ENCODE results near the gene GALR2.

The GALR2 gene

GRCh38 chr17:76092526-76093413 lies 18.2 kb downstream of the GALR2 start:
- in situ Hi-C loops (cut with MboI; ENCODE audit: low sequenced_read_pairs): no loop called here

GRCh38 chr17:76094046-76094445 lies 19.5 kb downstream of the GALR2 start:
- in situ Hi-C loops (cut with MboI; ENCODE audit: low sequenced_read_pairs): no loop called here

GRCh38 chr17:76095943-76096342 lies 21.4 kb downstream of the GALR2 start:
- in situ Hi-C loops (cut with MboI; ENCODE audit: low sequenced_read_pairs): no loop called here

GRCh38 chr17:76097716-76098295 lies 23.2 kb downstream of the GALR2 start:
- in situ Hi-C loops (cut with MboI; ENCODE audit: low sequenced_read_pairs): no loop called here

- in situ Hi-C loops (cut with MboI; ENCODE audit: low sequenced_read_pairs): loop anchor here (25.0 kb wide), 1 partner anchor 284 kb away; the partner anchor contains the start of gene SPHK1
These were observed 28.3 kb downstream of the GALR2 start for GRCh38 chr17:76102944-76103273.

- in situ Hi-C loops (cut with MboI; ENCODE audit: low sequenced_read_pairs): loop anchor here (25.0 kb wide), 1 partner anchor 284 kb away; the partner anchor contains the start of gene SPHK1
These were observed 28.9 kb downstream of the GALR2 start, which contains the start of gene EXOC7 for GRCh38 chr17:76103274-76104139. Gene EXOC7 (minus strand): TSS chr17:76103787. CDS start chr17:76103692, 95 bp downstream.

- in situ Hi-C loops (cut with MboI; ENCODE audit: low sequenced_read_pairs): loop anchor here (25.0 kb wide), 1 partner anchor 283 kb away; the partner anchor contains the start of gene SPHK1
These were observed 29.7 kb downstream of the GALR2 start for GRCh38 chr17:76104140-76104895.

- in situ Hi-C loops (cut with MboI; ENCODE audit: low sequenced_read_pairs): loop anchor here (25.0 kb wide), 1 partner anchor 282 kb away; the partner anchor contains the start of gene SPHK1
These were observed 30.3 kb downstream of the GALR2 start for GRCh38 chr17:76104896-76105231.

GRCh38 chr17:76106703-76107102 lies 32.1 kb downstream of the GALR2 start:
- in situ Hi-C loops (cut with MboI; ENCODE audit: low sequenced_read_pairs): loop anchor here (25.0 kb wide), 1 partner anchor 281 kb away; the partner anchor contains the start of gene SPHK1

- in situ Hi-C loops (cut with MboI; ENCODE audit: low sequenced_read_pairs): loop anchor here (25.0 kb wide), 1 partner anchor 280 kb away; the partner anchor contains the start of gene SPHK1
These were observed 32.9 kb downstream of the GALR2 start for GRCh38 chr17:76107509-76107908.

GRCh38 chr17:76111956-76112355 lies 37.4 kb downstream of the GALR2 start:
- in situ Hi-C loops (cut with MboI; ENCODE audit: low sequenced_read_pairs): loop anchor here (25.0 kb wide), 1 partner anchor 275 kb away; the partner anchor contains the start of gene SPHK1

GRCh38 chr17:76115138-76115754 lies 40.7 kb downstream of the GALR2 start:
- in situ Hi-C loops (cut with MboI; ENCODE audit: low sequenced_read_pairs): loop anchor here (25.0 kb wide), 1 partner anchor 272 kb away; the partner anchor contains the start of gene SPHK1

- in situ Hi-C loops (cut with MboI; ENCODE audit: low sequenced_read_pairs): loop anchor here (25.0 kb wide), 1 partner anchor 268 kb away; the partner anchor contains the start of gene SPHK1
These were observed 45.1 kb downstream of the GALR2 start for GRCh38 chr17:76119409-76120371.

- in situ Hi-C loops (cut with MboI; ENCODE audit: low sequenced_read_pairs): loop anchor here (25.0 kb wide), 1 partner anchor 267 kb away; the partner anchor contains the start of gene SPHK1
These were observed 46.1 kb downstream of the GALR2 start for GRCh38 chr17:76120658-76121008.

- in situ Hi-C loops (cut with MboI; ENCODE audit: low sequenced_read_pairs): loop anchor here (25.0 kb wide), 1 partner anchor 265 kb away; the partner anchor contains the start of gene SPHK1
These were observed 47.4 kb downstream of the GALR2 start for GRCh38 chr17:76121932-76122430.

- in situ Hi-C loops (cut with MboI; ENCODE audit: low sequenced_read_pairs): loop anchor here (25.0 kb wide), 1 partner anchor 265 kb away; the partner anchor contains the start of gene SPHK1
These were observed 48.0 kb downstream of the GALR2 start for GRCh38 chr17:76122431-76123190.

- in situ Hi-C loops (cut with MboI; ENCODE audit: low sequenced_read_pairs): loop anchor here (25.0 kb wide), 1 partner anchor 264 kb away; the partner anchor contains the start of gene SPHK1
These were observed 48.6 kb downstream of the GALR2 start for GRCh38 chr17:76123191-76123499.
